Activated T-helper 2 cell treated with anti-CD3 and anti-CD28 coated beads, Interferon-gamma antibody, Interleukin-2, Interleukin-4, amounts not matched to agents 10 μg/mL and 5 μg/mL and 100 μg/mL, durations not matched to agents 14 hours and 24 hours and 36 hours (primary cell): ENCODE measurements around the gene TTLL10. TPM values are rescaled to one million over a fixed set of nuclear protein-coding genes. Genes with fewer than 3 reads are reported as not detected.
"Not testable (repeated sequence)": the region's sequence is repeated elsewhere in the genome, so short reads cannot be mapped to it uniquely, and the experiment has no call there.

Source experiments
- DNase-seq: peaks from one replicate; pipeline ENCODE4 v3.0.0; 2021; ENCODE audit warnings: low spot score
- H3K27ac Mint-ChIP-seq: one replicate; pipeline ENCODE4 v1.8.0; 2021; ENCODE audit warnings: mixed read lengths
- H3K27me3 Mint-ChIP-seq: one replicate; pipeline ENCODE4 v1.8.0; 2021; ENCODE audit warnings: low read depth, mixed read lengths
- H3K36me3 Mint-ChIP-seq: one replicate; pipeline ENCODE4 v1.8.0; 2021; ENCODE audit warnings: low read depth, mixed read lengths
- H3K4me1 Mint-ChIP-seq: one replicate; pipeline ENCODE4 v1.8.0; 2021; ENCODE audit warnings: low read depth, mixed read lengths
- H3K4me3 Mint-ChIP-seq: one replicate; pipeline ENCODE4 v1.8.0; 2021; ENCODE audit warnings: low read depth, mild to moderate bottlenecking, moderate library complexity, mixed read lengths
- H3K9me3 Mint-ChIP-seq: one replicate; pipeline ENCODE4 v1.8.0; 2021; ENCODE audit warnings: mixed read lengths
- intact Hi-C: fragments of 100-400 bp; cut with micrococcal nuclease; formaldehyde crosslinking; loops from one replicate; pipeline ENCODE4 v1.15.1; 2023
- total RNA-seq: library from RNA; stranded (reverse); gene quantifications from 2 replicates; pipeline ENCODE4 v1.2.3, GENCODE V29; 2022

The TTLL10 gene
- total RNA-seq, 1 donor from 2014 or later, result not detected

DNA sequence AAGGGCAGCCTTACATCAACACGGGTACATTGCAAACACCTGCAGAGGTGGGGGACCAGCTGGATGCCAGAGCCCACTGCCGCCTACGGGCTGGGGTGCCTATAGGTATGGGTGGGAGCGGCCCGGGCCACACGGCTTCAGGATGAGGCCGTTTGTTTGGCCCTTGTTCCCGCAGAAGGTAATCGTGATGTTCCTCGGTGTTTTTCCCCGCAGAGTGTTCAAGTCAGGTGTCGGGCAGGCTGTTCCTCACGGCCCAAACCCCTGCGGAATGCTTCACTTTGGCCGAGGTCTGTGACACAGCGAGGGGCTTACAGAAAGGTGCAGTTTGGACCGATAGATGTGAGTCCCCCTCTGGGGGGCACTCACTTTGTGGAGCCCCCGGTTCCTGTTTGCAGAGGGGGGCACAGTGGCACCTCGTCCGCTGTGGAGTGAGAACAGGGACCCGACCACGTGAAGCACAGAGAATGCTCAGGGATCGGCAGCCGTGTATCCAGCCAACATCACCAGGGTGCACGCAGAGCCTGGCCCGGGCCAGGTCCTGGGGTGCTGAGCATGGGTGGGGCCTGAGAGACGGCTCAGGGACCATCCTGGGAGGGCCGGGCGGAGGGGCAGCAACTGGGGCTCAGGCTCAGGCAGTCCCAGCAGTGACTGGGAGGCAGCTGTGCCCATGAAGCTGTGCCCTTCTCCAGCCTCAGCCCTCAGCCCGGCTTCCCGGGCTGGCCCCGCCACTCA lies 453 bp upstream of the TTLL10 start:
- Mint-ChIP-seq H3K27me3 (peaks cover 22% of the 10 kb centered on the region), H3K9me3 (no peaks in the 10 kb centered on the region), H3K36me3 (no peaks in the 10 kb centered on the region), H3K4me1 (peaks cover 5% of the 10 kb centered on the region), H3K4me3 (no peak overlapping the region), H3K27ac (no peak overlapping the region)
- no peak for DNase-seq
- intact Hi-C loops, result no loop called here

DNA sequence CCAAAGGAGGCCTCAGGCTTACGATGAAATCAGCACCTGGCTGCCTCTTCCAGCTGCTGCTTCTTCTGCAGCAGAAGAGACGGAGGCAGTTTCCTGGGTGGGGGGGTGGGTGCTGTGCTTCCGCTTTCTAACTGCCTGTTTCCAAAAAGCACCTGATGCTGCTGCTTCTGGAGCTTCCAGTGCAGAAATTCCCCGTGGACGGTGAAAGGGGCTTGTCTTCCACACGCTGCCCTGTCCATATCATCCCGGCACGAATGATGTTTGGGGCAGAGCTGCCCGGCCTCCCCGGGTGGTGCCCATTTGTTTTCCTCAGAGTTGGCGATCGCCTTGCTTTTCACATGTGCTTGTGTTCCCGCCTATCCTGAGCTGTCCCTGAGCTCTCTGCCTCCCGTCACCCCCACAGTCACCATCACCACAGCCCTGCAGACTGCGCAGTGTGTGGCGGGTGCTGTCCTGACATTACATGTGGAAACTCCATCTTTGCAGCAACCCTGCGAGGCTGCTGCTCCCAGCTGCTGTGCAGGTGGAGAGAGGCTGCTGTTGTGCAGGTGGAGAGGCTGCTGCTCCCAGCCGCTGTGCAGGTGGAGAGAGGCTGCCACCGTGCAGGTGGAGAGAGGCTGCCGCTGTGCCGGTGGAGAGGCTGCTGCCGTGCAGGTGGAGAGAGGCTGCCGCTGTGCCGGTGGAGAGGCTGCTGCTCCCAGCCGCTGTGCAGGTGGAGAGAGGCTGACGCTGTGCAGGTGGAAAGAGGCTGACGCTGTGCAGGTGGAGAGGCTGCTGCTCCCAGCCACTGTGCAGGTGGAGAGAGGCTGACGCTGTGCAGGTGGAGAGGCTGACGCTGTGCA lies 1.8 kb downstream of the TTLL10 start:
- no peak for DNase-seq
- intact Hi-C loops, result no loop called here
- H3K4me1 Mint-ChIP-seq, result peaks cover 4% of the 10 kb centered on the region
- peaks cover 19% of the 10 kb centered on the region for H3K27me3 Mint-ChIP-seq
- no peak overlapping the region for H3K27ac Mint-ChIP-seq
- H3K4me3 Mint-ChIP-seq, result no peak overlapping the region
- H3K36me3 Mint-ChIP-seq, result no peaks in the 10 kb centered on the region
- no peaks in the 10 kb centered on the region for H3K9me3 Mint-ChIP-seq

DNA sequence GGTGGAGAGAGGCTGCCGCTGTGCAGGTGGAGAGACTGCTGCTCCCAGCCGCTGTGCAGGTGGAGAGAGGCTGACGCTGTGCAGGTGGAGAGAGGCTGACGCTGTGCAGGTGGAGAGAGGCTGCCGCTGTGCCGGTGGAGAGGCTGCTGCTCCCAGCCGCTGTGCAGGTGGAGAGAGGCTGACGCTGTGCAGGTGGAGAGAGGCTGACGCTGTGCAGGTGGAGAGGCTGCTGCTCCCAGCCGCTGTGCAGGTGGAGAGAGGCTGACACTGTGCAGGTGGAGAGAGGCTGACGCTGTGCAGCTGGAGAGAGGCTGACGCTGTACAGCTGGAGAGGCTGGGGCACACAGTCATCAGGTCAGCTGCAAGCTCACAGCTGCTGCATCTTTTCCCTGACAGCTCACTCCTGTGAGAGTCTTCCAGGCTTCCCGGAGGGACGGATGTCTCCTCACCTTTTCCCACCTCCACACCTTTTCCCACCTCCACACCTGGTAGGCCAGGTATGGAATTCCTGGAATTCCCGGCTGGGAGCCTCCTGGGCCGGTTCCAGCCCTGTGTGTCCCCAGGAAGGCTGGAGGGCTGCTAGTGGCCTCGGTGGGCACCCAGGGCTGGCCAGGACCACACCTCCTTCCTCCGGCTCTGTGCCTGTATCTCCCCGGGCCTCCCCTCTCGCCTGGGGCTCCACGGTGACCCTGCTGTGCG lies 2.5 kb downstream of the TTLL10 start:
- H3K4me3 Mint-ChIP-seq, H3K36me3 Mint-ChIP-seq, H3K4me1 Mint-ChIP-seq, DNase-seq, H3K27ac Mint-ChIP-seq, H3K9me3 Mint-ChIP-seq, intact Hi-C loops: not testable (repeated sequence)
- peaks cover 19% of the 10 kb centered on the region for H3K27me3 Mint-ChIP-seq

GRCh38 chr1:1176931-1177330 lies 3.3 kb downstream of the TTLL10 start:
- Mint-ChIP-seq H3K9me3 (no peaks in the 10 kb centered on the region), H3K4me3 (no peak overlapping the region), H3K4me1 (peaks cover 4% of the 10 kb centered on the region), H3K36me3 (no peaks in the 10 kb centered on the region), H3K27ac (no peak overlapping the region), H3K27me3 (peaks cover 19% of the 10 kb centered on the region)
- intact Hi-C loops, result no loop called here
- no peak for DNase-seq

GRCh38 chr1:1177452-1178206 lies 3.9 kb downstream of the TTLL10 start:
- Mint-ChIP-seq H3K36me3 (no peaks in the 10 kb centered on the region), H3K27me3 (peaks cover 16% of the 10 kb centered on the region), H3K27ac (no peak overlapping the region), H3K4me1 (no peaks in the 10 kb centered on the region), H3K9me3 (no peaks in the 10 kb centered on the region), H3K4me3 (no peak overlapping the region)
- no peak for DNase-seq
- intact Hi-C loops, result no loop called here

DNA sequence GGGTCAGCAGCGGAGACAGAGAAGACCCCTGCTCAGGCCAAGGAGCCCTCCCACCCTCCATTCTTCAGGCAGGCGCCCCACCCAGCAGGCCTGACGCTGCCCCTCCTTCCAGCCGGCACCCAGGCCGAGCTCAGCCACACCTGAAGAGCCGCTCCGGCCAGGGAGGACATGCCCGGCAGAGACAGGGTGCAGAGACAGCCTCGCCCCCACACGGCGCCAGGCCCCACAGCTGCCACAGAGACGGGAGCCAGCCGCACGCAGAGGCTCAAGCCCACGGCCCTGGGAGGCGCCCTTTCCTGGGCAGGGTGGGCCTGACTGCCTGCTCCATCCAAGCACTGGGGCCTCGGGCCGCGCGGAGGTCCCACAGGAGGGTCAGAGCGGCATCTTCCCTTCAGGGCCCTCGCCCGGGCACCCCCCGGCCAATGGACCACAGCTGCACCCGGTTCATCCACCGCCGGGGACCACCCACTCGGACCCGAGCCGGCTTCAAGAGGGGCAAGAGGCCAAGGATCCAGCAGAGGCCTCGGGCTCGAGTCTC lies 5.2 kb downstream of the TTLL10 start:
- Mint-ChIP-seq H3K9me3 (no peaks in the 10 kb centered on the region), H3K4me1 (no peaks in the 10 kb centered on the region), H3K27ac (no peak overlapping the region), H3K27me3 (peaks cover 15% of the 10 kb centered on the region), H3K4me3 (no peak overlapping the region), H3K36me3 (no peaks in the 10 kb centered on the region)
- no peak for DNase-seq
- intact Hi-C loops, result no loop called here

DNA sequence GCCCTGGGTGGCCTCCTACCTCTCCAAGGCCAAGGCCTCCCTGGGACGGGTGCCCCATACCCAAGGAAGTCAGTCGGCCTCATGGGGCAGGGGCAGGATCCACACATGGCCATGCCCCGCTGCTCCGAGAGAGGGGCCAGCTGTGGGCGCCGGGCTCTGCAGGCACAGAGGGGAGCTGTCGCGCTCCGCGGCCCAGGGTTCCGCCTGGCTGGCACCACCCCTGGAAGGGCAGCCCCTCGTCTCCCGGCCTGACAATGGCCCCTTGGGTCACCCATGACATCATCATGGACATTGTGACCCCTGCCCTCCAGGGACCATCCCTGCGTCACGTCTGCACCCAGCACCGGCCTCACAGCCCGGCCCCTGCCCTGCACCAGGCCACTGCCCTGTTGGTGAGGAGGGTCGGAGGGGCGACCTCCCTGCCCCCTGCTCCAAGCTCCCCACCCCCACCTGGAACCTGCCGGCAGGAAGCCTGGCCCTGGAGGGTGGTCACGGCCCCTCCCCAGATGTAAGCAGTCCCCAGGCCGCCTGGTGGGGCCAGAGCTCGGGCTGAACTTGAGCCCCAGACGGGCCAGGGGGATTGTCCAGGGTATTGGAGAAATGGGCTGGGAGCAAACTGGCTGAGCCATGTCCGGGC lies 5.8 kb downstream of the TTLL10 start:
- H3K27ac Mint-ChIP-seq, result no peak overlapping the region
- DNase-seq, result no peak
- intact Hi-C loops, result no loop called here
- H3K4me3 Mint-ChIP-seq, result no peak overlapping the region
- no peaks in the 10 kb centered on the region for H3K9me3 Mint-ChIP-seq
- no peaks in the 10 kb centered on the region for H3K4me1 Mint-ChIP-seq
- H3K36me3 Mint-ChIP-seq, result no peaks in the 10 kb centered on the region
- H3K27me3 Mint-ChIP-seq, result peaks cover 10% of the 10 kb centered on the region

GRCh38 chr1:1179983-1180861 lies 6.5 kb downstream of the TTLL10 start:
- H3K27ac Mint-ChIP-seq, result no peak overlapping the region
- no peaks in the 10 kb centered on the region for H3K9me3 Mint-ChIP-seq
- no peaks in the 10 kb centered on the region for H3K4me1 Mint-ChIP-seq
- no peak overlapping the region for H3K4me3 Mint-ChIP-seq
- intact Hi-C loops, result no loop called here
- H3K36me3 Mint-ChIP-seq, result no peaks in the 10 kb centered on the region
- DNase-seq, result no peak
- H3K27me3 Mint-ChIP-seq, result peaks cover 8% of the 10 kb centered on the region

DNA sequence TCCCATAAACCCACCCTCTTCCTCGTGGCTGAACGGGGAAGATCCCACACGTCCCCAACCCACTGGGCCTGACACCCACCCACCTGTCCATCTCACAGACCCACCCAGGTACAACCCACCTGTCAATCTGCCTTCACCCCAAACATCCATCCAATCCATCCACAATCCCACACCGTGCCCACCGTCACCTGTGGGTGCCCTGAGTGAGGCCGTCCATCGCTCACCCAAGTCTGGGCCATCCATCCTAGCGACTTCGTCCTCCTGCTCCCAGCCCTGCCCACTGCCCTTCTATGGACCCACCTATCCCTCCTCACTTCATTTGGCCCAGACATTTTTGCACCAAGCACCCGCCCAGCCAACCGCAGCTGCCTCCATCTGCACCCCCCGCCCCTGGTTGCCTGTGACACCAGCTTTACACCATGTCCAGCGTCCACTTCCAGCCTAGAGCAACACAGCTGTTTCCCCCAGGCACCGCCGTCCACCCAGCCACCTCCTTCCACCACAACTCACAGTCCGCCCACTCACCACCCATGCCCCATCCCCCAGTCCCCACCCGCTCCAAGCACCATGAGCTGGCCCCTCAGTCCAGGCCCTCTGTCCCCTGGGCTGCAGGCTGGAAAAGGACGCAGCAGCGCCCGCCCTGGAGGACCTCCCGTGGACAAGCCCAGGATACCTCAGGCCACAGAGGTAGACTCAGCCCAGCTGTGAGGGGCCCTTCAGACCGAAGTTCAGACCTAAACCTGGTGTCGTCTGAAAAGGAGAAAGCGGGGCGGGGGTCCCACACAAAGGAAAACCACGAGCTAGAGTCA lies 7.7 kb downstream of the TTLL10 start:
- intact Hi-C loops, result no loop called here
- Mint-ChIP-seq H3K36me3 (no peaks in the 10 kb centered on the region), H3K4me1 (no peaks in the 10 kb centered on the region), H3K27ac (no peak overlapping the region), H3K27me3 (peaks cover 4% of the 10 kb centered on the region), H3K4me3 (no peak overlapping the region), H3K9me3 (no peaks in the 10 kb centered on the region)
- DNase-seq, result no peak

GRCh38 chr1:1181938-1182410 lies 8.3 kb downstream of the TTLL10 start:
- no peak overlapping the region for H3K27ac Mint-ChIP-seq
- intact Hi-C loops, result no loop called here
- no peaks in the 10 kb centered on the region for H3K36me3 Mint-ChIP-seq
- H3K9me3 Mint-ChIP-seq, result no peaks in the 10 kb centered on the region
- DNase-seq, result no peak
- no peak overlapping the region for H3K4me3 Mint-ChIP-seq
- H3K4me1 Mint-ChIP-seq, result no peaks in the 10 kb centered on the region
- H3K27me3 Mint-ChIP-seq, result peaks cover 1% of the 10 kb centered on the region
